ENCODE data around the gene FLYWCH2. TPM values are rescaled to one million over a fixed set of nuclear protein-coding genes. Genes with fewer than 3 reads are reported as not detected.

FLYWCH2 gene
- total and polyA plus RNA-seq, 2 of the 13 experiments (the other 11 are each of a cell fraction or from before 2014, with no cell fraction given), result 16.9 to 19.8 TPM

DNA sequence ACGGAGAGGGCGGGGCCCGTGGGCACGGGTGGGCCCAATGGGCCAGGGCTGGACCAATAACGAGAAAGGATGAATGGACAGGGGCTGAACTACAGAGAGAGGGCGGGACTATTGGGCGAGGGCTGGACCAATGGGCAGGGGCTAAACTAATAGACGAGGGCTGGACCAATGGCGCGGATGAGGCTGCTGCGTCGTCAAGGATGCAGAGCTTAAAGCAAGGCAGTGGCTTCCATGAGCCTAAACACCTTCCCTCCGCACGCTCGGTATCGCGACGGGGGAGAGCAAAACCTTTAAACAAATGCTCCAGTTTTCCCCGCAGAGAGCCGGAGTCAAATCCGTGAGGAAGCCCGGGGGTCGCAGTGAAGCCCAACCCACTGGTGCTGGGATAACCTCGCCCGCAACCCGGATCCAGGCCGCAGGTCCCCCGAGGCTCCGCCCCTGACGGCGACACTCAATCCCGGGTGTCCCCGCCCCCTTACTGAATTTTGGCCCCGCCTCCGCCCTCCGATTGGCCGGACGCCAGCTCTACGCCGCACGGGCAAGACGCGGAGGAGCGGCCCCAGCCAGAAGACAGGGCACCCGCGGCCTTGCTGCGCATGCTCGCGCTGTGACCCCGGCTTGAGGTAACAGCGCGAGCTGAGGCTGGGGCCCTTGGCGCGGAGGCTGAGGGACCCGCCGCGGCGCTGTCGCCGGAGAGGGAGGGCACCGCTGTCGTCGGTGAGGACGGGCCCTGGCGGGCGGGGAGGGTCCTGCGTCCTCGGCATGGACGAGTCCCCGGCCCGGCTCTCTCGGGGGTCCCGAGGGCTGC is at the start of gene FLYWCH2 (continued):
- TF ChIP-seq, protein P1, sequence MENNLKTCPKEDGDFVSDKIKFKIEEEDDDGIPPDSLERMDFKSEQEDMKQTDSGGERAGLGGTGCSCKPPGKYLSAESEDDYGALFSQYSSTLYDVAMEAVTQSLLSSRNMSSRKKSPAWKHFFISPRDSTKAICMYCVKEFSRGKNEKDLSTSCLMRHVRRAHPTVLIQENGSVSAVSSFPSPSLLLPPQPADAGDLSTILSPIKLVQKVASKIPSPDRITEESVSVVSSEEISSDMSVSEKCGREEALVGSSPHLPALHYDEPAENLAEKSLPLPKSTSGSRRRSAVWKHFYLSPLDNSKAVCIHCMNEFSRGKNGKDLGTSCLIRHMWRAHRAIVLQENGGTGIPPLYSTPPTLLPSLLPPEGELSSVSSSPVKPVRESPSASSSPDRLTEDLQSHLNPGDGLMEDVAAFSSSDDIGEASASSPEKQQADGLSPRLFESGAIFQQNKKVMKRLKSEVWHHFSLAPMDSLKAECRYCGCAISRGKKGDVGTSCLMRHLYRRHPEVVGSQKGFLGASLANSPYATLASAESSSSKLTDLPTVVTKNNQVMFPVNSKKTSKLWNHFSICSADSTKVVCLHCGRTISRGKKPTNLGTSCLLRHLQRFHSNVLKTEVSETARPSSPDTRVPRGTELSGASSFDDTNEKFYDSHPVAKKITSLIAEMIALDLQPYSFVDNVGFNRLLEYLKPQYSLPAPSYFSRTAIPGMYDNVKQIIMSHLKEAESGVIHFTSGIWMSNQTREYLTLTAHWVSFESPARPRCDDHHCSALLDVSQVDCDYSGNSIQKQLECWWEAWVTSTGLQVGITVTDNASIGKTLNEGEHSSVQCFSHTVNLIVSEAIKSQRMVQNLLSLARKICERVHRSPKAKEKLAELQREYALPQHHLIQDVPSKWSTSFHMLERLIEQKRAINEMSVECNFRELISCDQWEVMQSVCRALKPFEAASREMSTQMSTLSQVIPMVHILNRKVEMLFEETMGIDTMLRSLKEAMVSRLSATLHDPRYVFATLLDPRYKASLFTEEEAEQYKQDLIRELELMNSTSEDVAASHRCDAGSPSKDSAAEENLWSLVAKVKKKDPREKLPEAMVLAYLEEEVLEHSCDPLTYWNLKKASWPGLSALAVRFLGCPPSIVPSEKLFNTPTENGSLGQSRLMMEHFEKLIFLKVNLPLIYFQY (CRISPR knock-in tag; IDR thresholded peaks at IDR 0.05; ENCODE audit: borderline replicate concordance), result peak; percentile 72; the same call in 1 of the 2 replicates
- TF ChIP-seq HMG20B (CRISPR knock-in tag; conservative IDR thresholded peaks at IDR 0.05), result no peak
- TF ChIP-seq, protein P2, sequence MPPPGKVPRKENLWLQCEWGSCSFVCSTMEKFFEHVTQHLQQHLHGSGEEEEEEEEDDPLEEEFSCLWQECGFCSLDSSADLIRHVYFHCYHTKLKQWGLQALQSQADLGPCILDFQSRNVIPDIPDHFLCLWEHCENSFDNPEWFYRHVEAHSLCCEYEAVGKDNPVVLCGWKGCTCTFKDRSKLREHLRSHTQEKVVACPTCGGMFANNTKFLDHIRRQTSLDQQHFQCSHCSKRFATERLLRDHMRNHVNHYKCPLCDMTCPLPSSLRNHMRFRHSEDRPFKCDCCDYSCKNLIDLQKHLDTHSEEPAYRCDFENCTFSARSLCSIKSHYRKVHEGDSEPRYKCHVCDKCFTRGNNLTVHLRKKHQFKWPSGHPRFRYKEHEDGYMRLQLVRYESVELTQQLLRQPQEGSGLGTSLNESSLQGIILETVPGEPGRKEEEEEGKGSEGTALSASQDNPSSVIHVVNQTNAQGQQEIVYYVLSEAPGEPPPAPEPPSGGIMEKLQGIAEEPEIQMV (CRISPR knock-in tag; IDR thresholded peaks at IDR 0.05; ENCODE audit: low read depth), result 0 out of 2 replicates have a peak, but pooled peaks have one; percentile 60
- no peak; the same call in 1 of the 2 replicates for TF ChIP-seq HOXA9 (CRISPR knock-in tag; IDR thresholded peaks at IDR 0.05; ENCODE audit: borderline replicate concordance)
- TF ChIP-seq HNRNPH1 (optimal IDR thresholded peaks at IDR 0.05; ENCODE audit: low read depth, low read length), result no peak
- TF ChIP-seq, protein P3, sequence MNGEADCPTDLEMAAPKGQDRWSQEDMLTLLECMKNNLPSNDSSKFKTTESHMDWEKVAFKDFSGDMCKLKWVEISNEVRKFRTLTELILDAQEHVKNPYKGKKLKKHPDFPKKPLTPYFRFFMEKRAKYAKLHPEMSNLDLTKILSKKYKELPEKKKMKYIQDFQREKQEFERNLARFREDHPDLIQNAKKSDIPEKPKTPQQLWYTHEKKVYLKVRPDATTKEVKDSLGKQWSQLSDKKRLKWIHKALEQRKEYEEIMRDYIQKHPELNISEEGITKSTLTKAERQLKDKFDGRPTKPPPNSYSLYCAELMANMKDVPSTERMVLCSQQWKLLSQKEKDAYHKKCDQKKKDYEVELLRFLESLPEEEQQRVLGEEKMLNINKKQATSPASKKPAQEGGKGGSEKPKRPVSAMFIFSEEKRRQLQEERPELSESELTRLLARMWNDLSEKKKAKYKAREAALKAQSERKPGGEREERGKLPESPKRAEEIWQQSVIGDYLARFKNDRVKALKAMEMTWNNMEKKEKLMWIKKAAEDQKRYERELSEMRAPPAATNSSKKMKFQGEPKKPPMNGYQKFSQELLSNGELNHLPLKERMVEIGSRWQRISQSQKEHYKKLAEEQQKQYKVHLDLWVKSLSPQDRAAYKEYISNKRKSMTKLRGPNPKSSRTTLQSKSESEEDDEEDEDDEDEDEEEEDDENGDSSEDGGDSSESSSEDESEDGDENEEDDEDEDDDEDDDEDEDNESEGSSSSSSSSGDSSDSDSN (CRISPR knock-in tag; IDR thresholded peaks at IDR 0.05), result peak; percentile 88
- TF ChIP-seq ESRRA (CRISPR knock-in tag; IDR thresholded peaks at IDR 0.05; ENCODE audit: low read depth), result no peak
- TF ChIP-seq, protein P4, sequence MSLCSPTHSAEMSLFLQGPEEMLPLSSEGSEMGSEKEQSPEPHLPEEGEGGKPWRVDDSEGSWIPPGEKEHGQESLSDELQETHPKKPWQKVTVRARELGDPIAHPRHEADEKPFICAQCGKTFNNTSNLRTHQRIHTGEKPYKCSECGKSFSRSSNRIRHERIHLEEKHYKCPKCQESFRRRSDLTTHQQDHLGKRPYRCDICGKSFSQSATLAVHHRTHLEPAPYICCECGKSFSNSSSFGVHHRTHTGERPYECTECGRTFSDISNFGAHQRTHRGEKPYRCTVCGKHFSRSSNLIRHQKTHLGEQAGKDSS (CRISPR knock-in tag; IDR thresholded peaks at IDR 0.05; ENCODE audit: borderline replicate concordance, low read depth), result 0 out of 2 replicates have a peak, but pooled peaks have one; percentile 73
- no peak for TF ChIP-seq NR1H2 (CRISPR knock-in tag; IDR thresholded peaks at IDR 0.05; ENCODE audit: borderline replicate concordance, low read depth)
- peak; percentile 36 for TF ChIP-seq ZMYM4 (CRISPR knock-in tag; IDR thresholded peaks at IDR 0.05)
- no peak for TF ChIP-seq ZNF703 (CRISPR knock-in tag; IDR thresholded peaks at IDR 0.05; ENCODE audit: borderline replicate concordance)
- peak; percentile 41; the same call in 1 of the 2 replicates for TF ChIP-seq KDM5A (IDR thresholded peaks at IDR 0.05; ENCODE audit: borderline replicate concordance, low read length)
- peak; percentile 29 for TF ChIP-seq THAP11 (CRISPR knock-in tag; IDR thresholded peaks at IDR 0.05)
- peak; percentile 96 for TF ChIP-seq ZNF343 (CRISPR knock-in tag; IDR thresholded peaks at IDR 0.05)
- peak; percentile 64 for TF ChIP-seq MED1 (CRISPR knock-in tag; IDR thresholded peaks at IDR 0.05)
- TF ChIP-seq, protein P5, sequence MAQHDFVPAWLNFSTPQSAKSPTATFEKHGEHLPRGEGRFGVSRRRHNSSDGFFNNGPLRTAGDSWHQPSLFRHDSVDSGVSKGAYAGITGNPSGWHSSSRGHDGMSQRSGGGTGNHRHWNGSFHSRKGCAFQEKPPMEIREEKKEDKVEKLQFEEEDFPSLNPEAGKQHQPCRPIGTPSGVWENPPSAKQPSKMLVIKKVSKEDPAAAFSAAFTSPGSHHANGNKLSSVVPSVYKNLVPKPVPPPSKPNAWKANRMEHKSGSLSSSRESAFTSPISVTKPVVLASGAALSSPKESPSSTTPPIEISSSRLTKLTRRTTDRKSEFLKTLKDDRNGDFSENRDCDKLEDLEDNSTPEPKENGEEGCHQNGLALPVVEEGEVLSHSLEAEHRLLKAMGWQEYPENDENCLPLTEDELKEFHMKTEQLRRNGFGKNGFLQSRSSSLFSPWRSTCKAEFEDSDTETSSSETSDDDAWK (CRISPR knock-in tag; IDR thresholded peaks at IDR 0.05), result no peak
- TF ChIP-seq, protein P6, sequence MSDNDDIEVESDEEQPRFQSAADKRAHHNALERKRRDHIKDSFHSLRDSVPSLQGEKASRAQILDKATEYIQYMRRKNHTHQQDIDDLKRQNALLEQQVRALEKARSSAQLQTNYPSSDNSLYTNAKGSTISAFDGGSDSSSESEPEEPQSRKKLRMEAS (IDR thresholded peaks at IDR 0.05), result 0 out of 2 replicates have a peak, but pooled peaks have one; percentile 54

All from HepG2 (cell line).